ENCODE measurements around the gene SPATA12. TPM values are rescaled to one million over a fixed set of nuclear protein-coding genes. Genes with fewer than 3 reads are reported as not detected.
A peak's percentile ranks its signal among the peaks of the same experiment; 100 is the strongest.

SPATA12 gene
- total and polyA plus RNA-seq, 2 of the 8 experiments (the other 6 are each of a cell fraction or from before 2014, with no cell fraction given): 0.19 to 0.97 TPM

DNA sequence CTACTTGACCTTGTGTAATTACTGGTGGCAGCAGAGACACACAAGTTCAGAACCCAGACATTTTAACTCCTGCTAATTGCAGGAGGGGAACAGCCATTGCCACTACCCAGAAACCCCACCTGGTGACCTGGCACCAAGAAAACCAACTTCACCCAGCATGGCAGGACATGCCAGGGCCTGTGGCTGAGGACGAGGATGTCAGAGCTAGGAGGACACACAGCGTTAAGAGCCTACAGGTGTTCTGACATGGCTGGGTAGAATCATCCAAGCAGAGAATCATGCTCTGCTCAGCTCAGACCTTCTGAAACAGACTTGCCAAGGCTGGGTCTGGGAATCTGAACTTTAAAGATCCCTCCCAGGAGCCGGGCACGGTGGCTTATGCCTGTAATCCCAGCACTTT lies 11.7 kb upstream of the SPATA12 start:
- Histone ChIP-seq H4K20me1 (replicated peaks in 1 of 2; ENCODE audit: control insufficient read depth in 1 of 2, insufficient read depth in 2 of 2, low read length in 2 of 2) (peaks cover 0 to 1% of the 10 kb centered on the region in 2 experiments), H3K23ac (ENCODE audit: insufficient read length) (no peak overlapping the region), H2BK20ac (ENCODE audit: low read length) (no peak overlapping the region), H2BK5ac (ENCODE audit: low read depth, low read length) (no peak overlapping the region), H2BK120ac (replicated peaks; ENCODE audit: low read depth, low read length) (no peak overlapping the region), H2AK5ac (ENCODE audit: low read depth, low read length) (no peak overlapping the region), H3K9me3 (ENCODE audit: insufficient read depth in 2 of 2, low read depth in 1 of 2, low read length in 1 of 2) (no peaks in the 10 kb centered on the region), H3K4me1 (replicated peaks in 1 of 4; ENCODE audit: control insufficient read depth in 3 of 4, insufficient read depth in 4 of 4, low read length in 3 of 4) (peaks cover 0 to 5% (median 2%) of the 10 kb centered on the region in 4 experiments; a peak in 4 of 7 replicates), H3K79me1 (ENCODE audit: low read depth, low read length) (no peaks in the 10 kb centered on the region), H3K36me3 (ENCODE audit: control insufficient read depth in 2 of 4, insufficient read depth in 4 of 4, low read length in 3 of 4) (no peaks in the 10 kb centered on the region), H3K4me2 (ENCODE audit: insufficient read depth in 1 of 2, low read depth in 2 of 2, low read length in 2 of 2) (no peak overlapping the region), H4K5ac (ENCODE audit: insufficient read length, low read depth, low read length) (no peak overlapping the region), H3K14ac (ENCODE audit: insufficient read length) (no peak overlapping the region), H4K8ac (ENCODE audit: extremely low read depth, insufficient read depth, low read length) (no peak overlapping the region), H3K27ac (ENCODE audit: low read depth, low read length) (no peak overlapping the region), H3K9ac (replicated peaks in 1 of 4; ENCODE audit: extremely low read depth in 1 of 4, low read depth in 3 of 4, low read length in 3 of 4) (no peak overlapping the region), H3K27me3 (replicated peaks in 1 of 4; ENCODE audit: control insufficient read depth in 3 of 4, extremely low read depth in 1 of 4, insufficient read depth in 3 of 4, low read length in 3 of 4) (no peaks in the 10 kb centered on the region; a peak in 1 of 7 replicates), H2AFZ (ENCODE audit: low read length) (no peak overlapping the region), H3K4ac (replicated peaks; ENCODE audit: insufficient read length, low read depth, low read length) (peak overlapping the region; percentile 81), H3K18ac (ENCODE audit: extremely low read depth, low read length) (no peak overlapping the region), H2BK15ac (ENCODE audit: low read length) (no peak overlapping the region), H3K56ac (replicated peaks; ENCODE audit: insufficient read length, low read depth, low read length) (no peak overlapping the region), H2BK12ac (ENCODE audit: low read depth, low read length) (no peak overlapping the region), H3K79me2 (ENCODE audit: control insufficient read depth in 1 of 2, insufficient read depth in 2 of 2, low read length in 2 of 2) (no peaks in the 10 kb centered on the region), H3K23me2 (ENCODE audit: low read depth, low read length) (no peaks in the 10 kb centered on the region), H4K91ac (replicated peaks; ENCODE audit: insufficient read length, low read length) (no peak overlapping the region), H3K4me3 (ENCODE audit: extremely low read depth in 1 of 4, insufficient read depth in 2 of 4, low read depth in 3 of 4, low read length in 4 of 4) (no peak overlapping the region)
- ChIA-PET CTCF (ENCODE audit: partially characterized antibody) (interaction anchor here (0.7 to 2.6 kb wide), 3 partner anchors 43 to 174 kb away, joined by 3 to 8 read pairs (median 3); no protein-coding TSS in a partner anchor), POLR2A (ENCODE audit: partially characterized antibody) (no interaction called here)
- FAIRE-seq: no peak
- 94% methylated on average over 4 of the region's 4 CpGs; no CpG with 5 or more reads in 1 of the 2 experiments for WGBS, 2 experiments (ENCODE audit: extremely low coverage in 1 of 2, insufficient coverage in 1 of 2, insufficient read length in 1 of 2, insufficient replicate concordance in 2 of 2, low coverage in 1 of 2, low lambda C conversion rate in 2 of 2, missing lambda C conversion rate in 1 of 2)
- DNase-seq (ENCODE audit: low read depth in 1 of 2, low spot score in 2 of 2): no peak
- TF ChIP-seq TCF12 (IDR thresholded peaks at IDR 0.05; ENCODE audit: low read depth, low read length) (no peak), RXRA (IDR thresholded peaks at IDR 0.05; ENCODE audit: insufficient read depth, low read depth, low read length) (no peak), BRCA1 (IDR thresholded peaks at IDR 0.05; ENCODE audit: low read depth, low read length) (no peak), ZNF274 (IDR thresholded peaks at IDR 0.05; ENCODE audit: borderline replicate concordance, extremely low read depth, low read length) (no peak), SP4 (IDR thresholded peaks at IDR 0.05; ENCODE audit: low read length) (no peak), CTCF (IDR thresholded peaks at IDR 0.05; ENCODE audit: control extremely low read depth in 1 of 3, insufficient read depth in 1 of 3, low read depth in 1 of 3, low read length in 3 of 3) (no peak), EGR1 (IDR thresholded peaks at IDR 0.05; ENCODE audit: borderline replicate concordance, low read depth, low read length) (no peak), SP2 (IDR thresholded peaks at IDR 0.05; ENCODE audit: low read length) (no peak), USF2 (IDR thresholded peaks at IDR 0.05; ENCODE audit: low read length) (no peak), POU5F1 (IDR thresholded peaks at IDR 0.05; ENCODE audit: low read depth, low read length) (no peak), HDAC6 (IDR thresholded peaks at IDR 0.05; ENCODE audit: low read depth, low read length) (no peak), SIX5 (IDR thresholded peaks at IDR 0.05; ENCODE audit: low read depth, low read length) (no peak)
